Forelimb muscle (tissue), 1 donor: ENCODE measurements around the gene TMEM86B. TPM values are rescaled to one million over a fixed set of nuclear protein-coding genes. Genes with fewer than 3 reads are reported as not detected.
A peak's percentile ranks its signal among the peaks of the same experiment; 100 is the strongest.
"Not testable (repeated sequence)": the region's sequence is repeated elsewhere in the genome, so short reads cannot be mapped to it uniquely, and the experiment has no call there.

ENCODE experiments used
- DNase-seq: peaks from one replicate; pipeline ENCODE4 v3.0.0-alpha.2; 2013; ENCODE audit warnings: low read depth
- polyA plus RNA-seq: library from polyadenylated mRNA; unstranded; fragments of 120-200 nt; gene quantifications from one replicate; pipeline ENCODE4 v1.2.1, GENCODE V29; 2013; ENCODE audit not compliant: insufficient read length

TMEM86B gene
- polyA plus RNA-seq, 1 donor = 2.8 TPM

DNA sequence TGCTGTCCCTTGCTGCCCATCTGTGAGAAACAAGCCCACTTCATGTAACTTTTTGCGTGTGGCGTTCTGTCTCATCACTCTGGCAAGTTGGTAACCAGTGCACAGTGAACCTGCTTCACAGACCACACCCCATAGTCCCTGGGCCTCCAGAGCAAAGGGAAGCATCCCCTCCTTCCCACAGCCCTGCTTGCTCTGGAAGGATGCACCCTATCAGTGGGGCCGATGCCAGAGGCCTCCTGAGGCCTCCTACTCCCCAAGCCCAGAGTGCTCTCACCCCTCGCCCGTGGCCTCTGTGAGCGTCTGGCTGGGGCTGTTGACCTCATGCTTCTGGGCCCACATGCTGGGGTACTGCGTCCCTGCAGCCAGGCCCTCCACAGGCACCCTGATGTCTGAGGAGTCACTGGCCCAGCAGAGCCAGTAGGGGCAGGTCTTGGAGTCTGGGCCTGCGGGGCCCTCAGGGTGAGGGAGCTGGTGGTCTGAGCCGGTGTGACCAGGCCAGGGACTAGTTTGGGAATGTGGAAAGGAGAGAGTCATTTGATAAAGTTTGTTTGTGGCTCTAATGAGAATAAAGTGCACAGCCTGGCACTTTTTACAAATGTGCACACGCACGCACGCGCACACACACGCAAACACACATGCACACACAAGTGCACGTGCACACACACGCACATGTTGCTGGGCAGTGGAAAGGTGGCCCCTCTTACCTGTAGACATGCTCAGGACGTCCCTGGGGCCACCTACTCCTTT, 5.1 kb downstream of the TMEM86B start:
- DNase-seq = no peak

DNA sequence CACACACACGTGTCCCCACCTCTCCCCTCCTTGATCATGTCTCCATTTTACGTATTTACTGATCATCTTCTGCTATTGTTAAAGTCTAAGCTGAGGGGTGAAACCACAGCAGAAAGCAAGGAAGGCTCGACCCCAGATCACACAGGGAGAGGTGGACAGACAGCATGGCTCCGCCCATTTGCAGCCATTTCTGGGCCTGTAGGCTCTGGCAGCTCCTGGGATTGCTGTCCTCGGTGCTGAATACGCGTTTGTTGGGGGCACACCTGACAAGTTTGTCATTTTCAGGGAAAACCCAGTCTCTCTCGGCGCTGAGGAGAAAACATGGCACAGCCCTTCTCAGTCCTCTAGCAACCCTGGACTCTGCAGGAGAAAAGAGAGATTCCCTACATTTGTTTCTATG, 8.0 kb downstream of the TMEM86B start:
- no peak for DNase-seq

DNA sequence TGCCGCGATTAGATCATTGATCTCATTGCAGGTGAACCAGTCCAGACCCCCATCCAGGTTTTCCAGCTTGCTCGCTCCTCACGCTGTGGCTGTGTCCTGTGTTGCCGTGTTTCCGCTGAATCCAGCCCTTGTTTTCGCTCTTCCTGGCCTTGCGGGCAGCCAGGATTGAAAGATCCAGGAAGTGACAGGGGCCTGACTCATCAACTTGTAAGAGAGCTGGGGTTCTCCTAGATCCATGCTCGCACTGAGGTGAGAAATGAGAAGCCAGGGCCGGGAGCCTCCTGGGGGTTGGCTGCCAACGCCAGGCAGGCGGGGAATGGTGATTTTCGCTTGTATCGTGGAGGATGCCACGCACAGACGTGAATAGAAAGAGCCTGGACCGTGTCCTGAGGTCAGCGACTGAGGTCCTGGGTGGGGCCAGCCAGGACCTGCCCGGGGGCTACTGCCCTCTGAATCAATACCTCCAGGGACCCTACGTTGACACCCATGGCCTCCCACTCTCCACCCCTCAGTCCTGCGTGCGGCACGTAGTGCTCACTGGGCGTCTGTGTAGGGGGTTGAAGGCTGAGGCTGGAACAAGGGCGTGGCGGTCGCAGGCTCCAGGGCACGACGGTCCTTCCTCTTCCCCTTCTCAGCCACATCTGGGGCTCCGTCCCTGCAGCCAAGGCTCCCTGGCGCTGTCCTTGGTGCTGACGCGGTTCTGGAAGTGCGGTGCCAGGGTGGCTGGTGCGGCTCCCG, 11.9 kb downstream of the TMEM86B start:
- peak; percentile 43 for DNase-seq

DNA sequence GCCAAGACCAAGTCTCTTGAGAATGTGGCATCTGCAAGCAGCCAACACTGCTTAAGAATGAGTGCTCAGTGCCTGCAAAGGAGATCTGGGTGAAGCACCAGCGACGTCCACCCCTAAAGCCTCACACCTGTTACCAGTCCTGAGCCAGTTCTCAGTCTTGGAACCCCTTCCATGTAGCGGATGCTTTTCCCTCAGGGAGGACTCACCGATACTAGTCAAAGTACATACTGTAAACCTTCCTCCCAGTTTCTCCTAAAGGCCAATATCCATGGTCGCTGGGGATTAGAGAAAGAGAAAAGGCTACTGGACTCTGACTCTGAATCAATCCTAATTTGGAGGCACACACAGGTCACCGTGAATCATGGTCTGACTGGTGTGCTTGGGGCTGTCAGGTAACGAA, 15.0 kb downstream of the TMEM86B start:
- DNase-seq = no peak

DNA sequence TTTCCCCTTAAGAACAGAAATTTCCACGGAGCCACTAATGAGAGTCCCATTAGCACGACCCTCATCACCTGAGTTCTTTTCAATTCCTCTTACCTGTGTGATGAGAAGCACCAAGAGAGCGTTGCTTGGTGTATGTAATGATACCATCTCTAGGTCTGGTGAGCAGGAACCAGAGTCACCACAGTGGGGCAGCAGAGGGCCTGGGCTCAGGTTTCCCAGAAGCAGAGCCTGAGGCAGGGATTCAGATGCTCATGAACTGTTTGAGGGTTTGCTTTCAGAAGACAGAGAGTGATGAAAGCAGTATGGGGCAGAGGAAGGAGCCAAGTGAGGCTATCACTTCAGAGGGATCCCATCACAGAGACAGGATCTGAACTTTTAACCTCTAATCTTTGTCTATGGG, 16.1 kb downstream of the TMEM86B start:
- no peak for DNase-seq

- DNase-seq = no peak
Observed at GRCh38 chr19:55209693-55210472, 18.7 kb downstream of the TMEM86B start.

- no peak for DNase-seq
Observed at GRCh38 chr19:55208880-55209692, 19.5 kb downstream of the TMEM86B start, which contains the start of gene PTPRH. Gene PTPRH, minus strand, starts transcription at chr19:55209501. Its CDS starts 68 bp downstream, at chr19:55209433.

DNA sequence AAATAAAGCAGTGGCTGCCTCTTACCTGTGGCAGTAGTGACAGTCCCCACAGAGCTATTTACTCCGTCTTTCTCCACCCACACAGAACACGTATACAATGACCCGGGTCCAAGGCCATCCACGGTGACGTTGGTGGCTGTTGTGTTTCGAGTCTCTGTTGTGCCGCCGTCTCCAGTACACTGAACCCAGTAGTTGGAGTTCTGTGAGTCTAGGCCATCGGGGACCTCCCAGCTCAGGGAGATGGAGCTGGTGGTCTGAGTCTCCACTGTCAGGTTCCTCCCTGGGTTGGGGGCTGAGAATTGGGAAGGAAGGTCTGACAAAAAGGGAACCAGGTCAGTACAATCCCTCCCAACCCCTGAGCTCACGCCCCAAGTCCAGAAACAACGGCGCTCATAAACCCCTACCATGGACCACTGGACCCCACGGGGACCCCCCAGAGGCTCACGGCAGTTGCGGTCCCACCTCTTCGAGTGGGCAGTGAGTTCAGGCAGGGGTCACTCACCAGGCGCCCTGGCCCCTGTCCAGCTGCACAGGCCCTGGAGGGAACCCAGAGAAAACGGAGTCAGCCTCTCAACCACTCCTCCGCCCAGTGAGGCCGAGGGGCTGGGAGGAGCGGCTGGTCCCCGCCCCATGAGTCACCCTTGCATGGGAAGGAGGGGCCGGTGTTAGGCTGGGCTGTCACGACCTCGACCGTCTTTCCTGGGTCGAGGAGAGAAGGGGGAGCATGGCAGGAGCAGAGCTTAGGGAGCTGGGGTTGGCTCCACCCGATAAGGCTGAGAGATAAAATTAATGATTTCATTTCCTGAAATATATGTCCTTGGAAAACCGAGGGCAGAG, 21.7 kb downstream of the TMEM86B start:
- DNase-seq = no peak

- DNase-seq = not testable (repeated sequence)
Observed at GRCh38 chr19:55202199-55202598, 26.4 kb downstream of the TMEM86B start.

DNA sequence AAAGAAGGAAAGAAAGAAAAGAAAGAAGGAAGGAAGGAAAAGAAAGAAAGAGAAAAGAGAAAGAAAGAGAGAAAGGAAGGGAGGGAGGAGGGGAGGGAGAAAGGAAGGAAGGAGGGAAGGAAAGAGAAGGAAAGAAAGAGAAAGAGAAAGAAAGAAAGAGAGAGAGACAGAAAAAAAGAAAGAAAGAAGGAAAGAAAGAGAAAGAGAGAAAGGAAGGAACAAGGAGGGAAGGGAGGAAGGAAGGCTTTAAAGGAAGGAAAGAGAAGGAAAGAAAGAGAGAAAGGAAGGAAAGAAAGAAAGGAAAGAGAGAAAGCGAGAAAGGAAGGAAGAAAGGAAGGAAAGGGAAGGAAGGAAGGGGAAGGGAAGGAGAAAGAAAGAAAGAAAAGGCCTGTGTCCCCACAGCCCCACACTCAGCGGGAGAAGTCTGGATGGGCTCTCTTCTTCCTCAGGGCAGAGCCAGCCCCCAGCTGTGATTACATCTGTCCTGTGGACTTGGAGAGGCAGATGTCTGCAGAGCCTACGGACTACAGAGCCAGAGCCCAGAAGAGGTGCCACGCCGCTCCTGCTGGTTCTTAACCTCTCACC, 28.9 kb downstream of the TMEM86B start:
- DNase-seq = no peak

GRCh38 chr19:55198651-55199050, 29.9 kb downstream of the TMEM86B start:
- DNase-seq = no peak

- DNase-seq = no peak
Observed at GRCh38 chr19:55197528-55197927, 31.0 kb downstream of the TMEM86B start.

DNA sequence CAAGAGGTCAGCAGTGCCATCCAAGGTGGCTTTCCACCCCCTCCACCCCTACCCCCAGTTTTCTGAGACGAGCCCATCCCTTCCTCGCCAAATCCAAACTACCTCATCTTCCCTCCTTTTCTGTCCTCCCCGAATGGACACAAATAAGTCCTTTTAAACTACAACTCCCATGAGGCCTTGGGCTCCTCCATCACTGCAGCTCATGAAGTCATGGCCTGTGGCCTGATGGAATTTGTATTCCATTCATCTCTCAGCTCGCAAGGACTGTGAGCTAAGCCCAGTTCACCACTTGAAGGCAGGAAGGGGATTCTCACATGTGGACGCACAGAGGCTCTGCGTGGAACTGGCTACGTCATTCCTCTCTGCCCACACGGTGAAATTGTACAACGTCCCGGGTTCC, 31.8 kb downstream of the TMEM86B start:
- DNase-seq = no peak

GRCh38 chr19:55193481-55193880, 35.1 kb downstream of the TMEM86B start:
- no peak for DNase-seq

- DNase-seq = no peak
Observed at GRCh38 chr19:55189403-55189835, 39.1 kb downstream of the TMEM86B start.

DNA sequence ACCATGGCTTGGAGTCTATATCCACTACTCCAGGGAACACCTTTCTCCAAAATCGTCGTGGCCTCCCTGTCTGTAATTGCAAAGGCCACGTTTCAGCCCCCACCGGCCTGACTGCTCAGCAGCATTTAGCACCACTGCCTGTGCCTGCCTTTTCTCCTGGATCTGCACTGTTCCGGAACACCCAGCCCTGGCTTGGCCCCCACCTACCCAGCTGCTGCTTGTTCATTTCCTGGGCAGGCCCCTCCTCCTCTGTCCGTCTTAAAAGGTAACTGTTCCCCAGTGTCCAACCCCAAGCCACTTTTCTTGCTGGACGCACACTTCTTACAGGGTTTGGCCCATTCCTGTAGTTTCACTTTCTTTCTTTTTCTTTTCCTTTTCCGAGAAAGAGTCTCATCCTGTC, 39.9 kb downstream of the TMEM86B start:
- no peak for DNase-seq

GRCh38 chr19:55186080-55186479, 42.5 kb downstream of the TMEM86B start:
- no peak for DNase-seq

DNA sequence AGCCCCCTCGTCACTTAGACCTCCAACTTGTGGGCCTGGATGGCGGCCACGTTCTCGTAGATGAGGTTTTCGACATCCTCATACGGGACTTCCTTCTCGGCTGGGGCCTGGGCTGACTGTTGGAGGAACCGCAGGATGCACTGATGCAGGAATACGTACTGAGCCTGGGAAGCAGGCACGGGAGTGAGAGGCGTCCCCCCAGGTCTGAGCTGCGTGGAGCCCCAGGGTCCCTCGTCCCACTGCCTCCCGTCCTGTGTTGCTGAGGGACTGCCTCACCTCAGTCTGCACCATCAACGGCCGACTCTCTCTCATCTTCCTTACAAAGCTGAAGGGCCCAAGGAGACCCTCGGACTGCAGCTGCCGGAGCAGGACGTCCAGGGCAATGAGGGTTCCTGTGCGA, 46.8 kb downstream of the TMEM86B start:
- DNase-seq = no peak

- DNase-seq = no peak
Observed at GRCh38 chr19:55179606-55180484, 48.7 kb downstream of the TMEM86B start, which contains the start of gene SYT5. Gene SYT5, minus strand, starts transcription at chr19:55180289. Its CDS starts 1,248 bp downstream, at chr19:55179041.
